IMR-90 (cell line): ENCODE data around the gene SRPK3. TPM values are rescaled to one million over a fixed set of nuclear protein-coding genes. Genes with fewer than 3 reads are reported as not detected.

Experiments
- ATAC-seq: fragments of 200-7000 bp; cut with Tn5 transposase; 2 replicates; pipeline ENCODE4 v1.9.1; 2020; ENCODE audit warnings: low read depth, mild to moderate bottlenecking, moderate library complexity
- BruUV-seq: library from RNA; stranded (reverse); fragments of 400-500 nt; replicated peaks from 2 replicates; lab custom pipeline; 2021; lab: Mats Ljungman, UMichigan
- CTCF ChIA-PET: fragments of 300-600 bp; formaldehyde crosslinking; extraction: SDS; loops from one replicate; lab custom pipeline; 2021; ENCODE audit warnings: antibody characterized with exemption; lab: Yijun Ruan, JAX
- POLR2A ChIA-PET: fragments of 300-600 bp; sonication (Branson Sonifier 250); formaldehyde crosslinking; loops from one replicate; lab custom pipeline; 2022; ENCODE audit warnings: antibody characterized with exemption; ENCODE audit not compliant: unreplicated experiment; lab: Charles Lee
- DNase-seq: peaks from one replicate; pipeline ENCODE4 v3.0.0; 2013
- H2AFZ ChIP-seq: replicated peaks from 2 replicates; pipeline ENCODE3; 2013; ENCODE audit warnings: low read length, mild to moderate bottlenecking; ENCODE audit not compliant: poor library complexity
- H2AK5ac ChIP-seq: 2 replicates; pipeline ENCODE4 v1.6.1; 2013; ENCODE audit warnings: low read depth, low read length, inconsistent platforms
- H2AK9ac ChIP-seq: replicated peaks from 2 replicates; pipeline ENCODE3; 2013; ENCODE audit warnings: mild to moderate bottlenecking, low read depth, low read length, moderate library complexity; ENCODE audit not compliant: poor library complexity
- H2BK120ac ChIP-seq: 2 replicates; pipeline ENCODE4 v1.6.1; 2013; ENCODE audit warnings: low read depth, low read length, inconsistent platforms
- H2BK15ac ChIP-seq: 3 replicates; pipeline ENCODE4 v1.6.1; 2013; ENCODE audit warnings: low read depth, low read length, inconsistent platforms
- H2BK20ac ChIP-seq: 2 replicates; pipeline ENCODE4 v1.6.1; 2013; ENCODE audit warnings: low read depth, mild to moderate bottlenecking, inconsistent platforms, low read length, moderate library complexity
- H2BK5ac ChIP-seq: 2 replicates; pipeline ENCODE4 v1.6.1; 2013; ENCODE audit warnings: mild to moderate bottlenecking, low read depth, low read length, inconsistent platforms; ENCODE audit not compliant: poor library complexity, severe bottlenecking
- H3K14ac ChIP-seq: replicated peaks from 2 replicates; pipeline ENCODE4 v1.6.1; 2013; ENCODE audit warnings: low read depth, low read length, inconsistent platforms
- H3K18ac ChIP-seq: 2 replicates; pipeline ENCODE4 v1.6.1; 2013; ENCODE audit warnings: low read depth, low read length, control low read depth
- H3K23ac ChIP-seq: 2 replicates; pipeline ENCODE4 v1.6.1; 2013; ENCODE audit warnings: low read depth, low read length, inconsistent platforms
- H3K27ac ChIP-seq: 2 replicates; pipeline ENCODE4 v1.5.1; 2013; ENCODE audit warnings: mild to moderate bottlenecking, control low read depth, low read length; ENCODE audit not compliant: insufficient read depth
- H3K27me3 ChIP-seq: 2 replicates; pipeline ENCODE4 v1.6.1; 2013; ENCODE audit warnings: low read length; ENCODE audit not compliant: control insufficient read depth, insufficient read depth
- H3K36me3 ChIP-seq: 2 replicates; pipeline ENCODE4 v1.6.1; 2013; ENCODE audit warnings: low read length, mixed read lengths; ENCODE audit not compliant: control insufficient read depth, insufficient read depth
- H3K4ac ChIP-seq: 2 replicates; pipeline ENCODE4 v1.6.1; 2013; ENCODE audit warnings: low read depth, low read length, inconsistent platforms
- H3K4me1 ChIP-seq: 2 replicates; pipeline ENCODE4 v1.6.1; 2013; ENCODE audit warnings: low read length, mixed read lengths; ENCODE audit not compliant: control insufficient read depth, insufficient read depth
- H3K4me2 ChIP-seq: 2 replicates; pipeline ENCODE4 v1.6.1; 2013; ENCODE audit warnings: low read depth, mild to moderate bottlenecking, control low read depth, low read length, moderate library complexity
- H3K4me3 ChIP-seq: 2 replicates; pipeline ENCODE4 v1.5.1; 2013; ENCODE audit warnings: low read depth, mild to moderate bottlenecking, control low read depth, low read length, moderate library complexity; ENCODE audit not compliant: insufficient read depth
- H3K56ac ChIP-seq: 2 replicates; pipeline ENCODE4 v1.6.1; 2013; ENCODE audit warnings: low read length, inconsistent platforms; ENCODE audit not compliant: insufficient read depth; ENCODE audit errors: extremely low read depth
- H3K79me1 ChIP-seq, 2 experiments: 2 replicates each; pipeline ENCODE4 v1.6.1; 2013; ENCODE audit warnings: low read length in 2 of 2, inconsistent platforms in 1 of 2, low read depth in 1 of 2
- H3K9ac ChIP-seq: 2 replicates; pipeline ENCODE4 v1.6.1; 2013; ENCODE audit warnings: low read depth, low read length, control low read depth
- H3K9me1 ChIP-seq: 2 replicates; pipeline ENCODE4 v1.6.1; 2013; ENCODE audit warnings: low read length, inconsistent platforms; ENCODE audit not compliant: insufficient read depth
- H3K9me3 ChIP-seq: 2 replicates; pipeline ENCODE4 v1.6.1; 2013; ENCODE audit warnings: low read length; ENCODE audit not compliant: control insufficient read depth, insufficient read depth
- H4K20me1 ChIP-seq: 2 replicates; pipeline ENCODE4 v1.6.1; 2013; ENCODE audit warnings: low read length, inconsistent platforms; ENCODE audit not compliant: insufficient read depth
- H4K5ac ChIP-seq: 2 replicates; pipeline ENCODE4 v1.6.1; 2013; ENCODE audit warnings: mild to moderate bottlenecking, low read depth, low read length, control low read depth
- H4K8ac ChIP-seq, 2 experiments: 2 replicates each; pipeline ENCODE4 v1.6.1; 2013; ENCODE audit warnings: low read depth in 2 of 2, low read length in 2 of 2, control low read depth in 1 of 2, inconsistent platforms in 1 of 2
- H4K91ac ChIP-seq: 2 replicates; pipeline ENCODE4 v1.6.1; 2013; ENCODE audit warnings: low read depth, low read length, inconsistent platforms; ENCODE audit not compliant: insufficient read depth
- CEBPB ChIP-seq: IDR thresholded peaks from 2 replicates; pipeline ENCODE4 v1.6.1; 2012; ENCODE audit warnings: low read depth, low read length, improper control_type of control experiment
- CHD1 ChIP-seq: IDR thresholded peaks from 2 replicates; pipeline ENCODE4 v1.6.1; 2012; ENCODE audit warnings: low read depth, low read length, improper control_type of control experiment
- CTCF ChIP-seq: conservative IDR thresholded peaks from 2 replicates; pipeline ENCODE4 v1.5.1; 2012; ENCODE audit warnings: mild to moderate bottlenecking, low read depth, low read length, improper control_type of control experiment
- ELK1 ChIP-seq: fragments of 150-350 bp; IDR thresholded peaks from 2 replicates; pipeline ENCODE4 v1.6.1; 2016; ENCODE audit warnings: low read depth, mild to moderate bottlenecking, low read length, moderate library complexity, borderline replicate concordance
- FOS ChIP-seq: fragments of 150-350 bp; IDR thresholded peaks from 2 replicates; pipeline ENCODE4 v1.6.1; 2016; ENCODE audit warnings: low read depth, low read length
- MAFK ChIP-seq: IDR thresholded peaks from 2 replicates; pipeline ENCODE4 v1.6.1; 2012; ENCODE audit warnings: low read depth, low read length, improper control_type of control experiment
- MXI1 ChIP-seq: IDR thresholded peaks from 2 replicates; pipeline ENCODE4 v1.6.1; 2012; ENCODE audit warnings: low read depth, mild to moderate bottlenecking, low read length, moderate library complexity, borderline replicate concordance
- NFE2L2 ChIP-seq: fragments of 150-350 bp; IDR thresholded peaks from 2 replicates; pipeline ENCODE4 v1.6.1; 2016; ENCODE audit warnings: low read depth, mild to moderate bottlenecking, low read length
- POLR2A ChIP-seq: IDR thresholded peaks from 2 replicates; pipeline ENCODE4 v1.6.1; 2012; ENCODE audit warnings: mild to moderate bottlenecking, low read depth, low read length
- RCOR1 ChIP-seq: IDR thresholded peaks from 2 replicates; pipeline ENCODE4 v1.6.1; 2012; ENCODE audit warnings: mild to moderate bottlenecking, low read length, improper control_type of control experiment; ENCODE audit not compliant: insufficient replicate concordance
- RFX5 ChIP-seq: IDR thresholded peaks from 2 replicates; pipeline ENCODE4 v1.8.0; 2012; ENCODE audit warnings: low read depth, mild to moderate bottlenecking, low read length, moderate library complexity
- WGBS, 2 experiments: methylation state at CpG; one replicate each; pipeline versions ENCODE4 v1.1.5 to v1.1.7; 2013; ENCODE audit warnings: missing lambda C conversion rate in 2 of 2; ENCODE audit not compliant: insufficient read length in 1 of 2; ENCODE audit errors: extremely low coverage in 2 of 2; 5-methylcytosine and 5-hydroxymethylcytosine counted together
- dilution Hi-C: fragments of 300-500 bp; cut with HindIII; formaldehyde crosslinking; loops from one replicate; pipeline ENCODE4 v1.14.3; 2018; ENCODE audit warnings: low sequenced_read_pairs; ENCODE audit not compliant: unreplicated experiment
- in situ Hi-C: fragments of 300-500 bp; cut with MboI; formaldehyde crosslinking; loops from 3 replicates; pipeline ENCODE4 v1.14.3; 2019; ENCODE audit warnings: low sequenced_read_pairs, inconsistent platforms, mixed read lengths
- intact Hi-C: fragments of 100-400 bp; cut with micrococcal nuclease; formaldehyde crosslinking; loops from 2 replicates; pipeline ENCODE4 v1.10.0; 2022
- polyA plus RNA-seq, 3 experiments: library from polyadenylated mRNA; depleted of rRNA; stranded (reverse); fragments of >200 nt; gene quantifications; 2 replicates each; pipeline ENCODE4 v1.2.3, GENCODE V29; 2012; ENCODE audit warnings: low replicate concordance in 1 of 3
- total RNA-seq: library from RNA; depleted of rRNA; stranded (reverse); fragments of >200 nt; gene quantifications from 2 replicates; pipeline ENCODE4 v1.2.3, GENCODE V29; 2012

The SRPK3 gene
- total and polyA plus RNA-seq, 2 of the 4 experiments (the other 2 are of a cell fraction) = 0.36 to 0.70 TPM

GRCh38 chrX:153789654-153790053 is 8.8 kb downstream of the SRPK3 start:
- Histone ChIP-seq H3K4ac (no peak overlapping the region), H3K79me1 (peaks cover 4 to 31% of the 10 kb centered on the region in 2 experiments), H3K23ac (no peak overlapping the region), H3K36me3 (peaks cover 18% of the 10 kb centered on the region; the same call in 1 of the 2 replicates), H2AK5ac (no peak overlapping the region), H3K4me3 (no peak overlapping the region), H3K4me2 (no peak overlapping the region), H2BK20ac (no peak overlapping the region), H3K27me3 (no peaks in the 10 kb centered on the region), H4K5ac (no peak overlapping the region), H2BK120ac (no peak overlapping the region), H3K4me1 (peaks cover 2% of the 10 kb centered on the region; the same call in 1 of the 2 replicates), H4K91ac (no peak overlapping the region), H2BK15ac (no peak overlapping the region), H2AFZ (no peak overlapping the region), H4K20me1 (0 out of 2 replicates have a peak, but pooled peaks cover 6% of the 10 kb centered on the region), H2BK5ac (no peak overlapping the region), H3K27ac (no peak overlapping the region), H3K14ac (no peak overlapping the region), H4K8ac (no peak overlapping the region), H2AK9ac (no peak overlapping the region), H3K18ac (no peak overlapping the region), H3K9ac (no peak overlapping the region), H3K9me3 (no peaks in the 10 kb centered on the region; the same call in 1 of the 2 replicates), H3K9me1 (peaks cover 6% of the 10 kb centered on the region; the same call in 1 of the 2 replicates), H3K56ac (no peak overlapping the region)
- intact Hi-C loops (loop anchor here (5.0 kb wide), 1 partner anchor 138 kb away; the partner anchor contains the start of gene ARHGAP4), in situ Hi-C loops (no loop called here), dilution Hi-C loops (no loop called here)
- ATAC-seq = no peak
- POLR2A ChIA-PET = no interaction called here
- no peak for DNase-seq
- TF ChIP-seq CEBPB (no peak), POLR2A (no peak), RFX5 (no peak), MXI1 (no peak), CHD1 (no peak), ELK1 (no peak), NFE2L2 (no peak), FOS (no peak), MAFK (no peak), RCOR1 (no peak), CTCF (no peak)
- CTCF ChIA-PET = no interaction called here
- 100% methylated on average over 4 of the region's 12 CpGs; no CpG with 5 or more reads in 1 of the 2 experiments for WGBS, 2 experiments
- BruUV-seq = no TSS peak
